Left lung (tissue), 10 donors: ENCODE data around the gene UNCX. TPM values are rescaled to one million over a fixed set of nuclear protein-coding genes. Genes with fewer than 3 reads are reported as not detected.
A peak's percentile ranks its signal among the peaks of the same experiment; 100 is the strongest.
"Not testable (repeated sequence)": the region's sequence is repeated elsewhere in the genome, so short reads cannot be mapped to it uniquely, and the experiment has no call there.

Source experiments
- ATAC-seq: fragments of 200-7000 bp; cut with Tn5 transposase; one replicate; pipeline ENCODE4 v1.9.1; 2020; ENCODE audit warnings: moderate library complexity
- DNase-seq, 4 donors: peaks; one replicate each; pipeline ENCODE4 v3.0.0-alpha.2; 2013 to 2020
- H3K27ac ChIP-seq, 2 donors: fragments of 200-600 bp; sonication (generic) in 1 of 2; one replicate each; pipeline versions ENCODE4 v1.5.0 to v1.8.0; 2020 to 2021
- H3K27me3 ChIP-seq, 2 donors: fragments of 200-600 bp; sonication (generic) in 1 of 2; one replicate each; pipeline versions ENCODE4 v1.5.0 to v1.8.0; 2020 to 2021
- H3K36me3 ChIP-seq, 2 donors: fragments of 200-600 bp; sonication (generic) in 1 of 2; one replicate each; pipeline versions ENCODE4 v1.5.0 to v1.8.0; 2020 to 2021
- H3K4me1 ChIP-seq, 2 donors: fragments of 200-600 bp; one replicate each; pipeline ENCODE4 v1.8.0; 2021
- H3K4me3 ChIP-seq, 2 donors: fragments of 200-600 bp; sonication (generic) in 1 of 2; one replicate each; pipeline versions ENCODE4 v1.5.0 to v1.8.0; 2020 to 2021; ENCODE audit warnings: mild to moderate bottlenecking in 1 of 2
- H3K9me3 ChIP-seq, 2 donors: fragments of 200-600 bp; sonication (generic) in 1 of 2; one replicate each; pipeline versions ENCODE4 v1.5.0 to v1.8.0; 2020 to 2021
- CTCF ChIP-seq, 2 donors: fragments of 200-600 bp; sonication (generic) in 1 of 2; IDR thresholded peaks; one replicate each; pipeline versions ENCODE4 v1.5.0 to v1.8.0; 2021; ENCODE audit warnings: antibody characterized with exemption in 2 of 2
- intact Hi-C, 2 donors: fragments of 100-400 bp; cut with DNase I; formaldehyde crosslinking; loops; one replicate each; pipeline versions ENCODE4 v1.11.2 to v1.14.2; 2022
- polyA plus RNA-seq, 6 donors: library from polyadenylated mRNA; unstranded; fragments of 120-200 nt; gene quantifications; one replicate each; pipeline ENCODE4 v1.2.1, GENCODE V29; 2013; ENCODE audit not compliant: insufficient read length in 6 of 6
- total RNA-seq, 2 donors: library from RNA; stranded (reverse); fragmentation: NEBNext Ultra II Directional; extraction: Animal tissue kit (Norgen Biotek cat#: 25700); gene quantifications; one replicate each; pipeline ENCODE4 v1.2.1, GENCODE V29; 2021
- donor health status: DM: no; HTN: yes; CAD: no.
- donor health status: DM: no; HTN: no; CAD: no.

The UNCX gene
- total and polyA plus RNA-seq, 8 donors: 0.10 TPM; not detected in 7

- Histone ChIP-seq H3K4me3 (no peak overlapping the region), H3K27me3 (peaks cover 11 to 57% of the 10 kb centered on the region in 2 donors)
Measured at GRCh38 chr7:1192171-1192676, 40.4 kb upstream of the UNCX start.

GRCh38 chr7:1193593-1194424, 38.9 kb upstream of the UNCX start:
- TF ChIP-seq CTCF (IDR thresholded peaks at IDR 0.05): peak in 1 of 2 donors; percentile 23
- ATAC-seq (peak; percentile 90), DNase-seq (no peak)
- no peaks in the 10 kb centered on the region for H3K36me3 ChIP-seq
- intact Hi-C loops: no loop called here
- no peaks in the 10 kb centered on the region for H3K9me3 ChIP-seq
- H3K4me1 ChIP-seq: no peaks in the 10 kb centered on the region
- H3K4me3 ChIP-seq: no peak overlapping the region
- no peak overlapping the region for H3K27ac ChIP-seq
- H3K27me3 ChIP-seq: peaks cover 11 to 61% of the 10 kb centered on the region in 2 donors

More at GRCh38 chr7:1192171-1192676, 40.4 kb upstream of the UNCX start:
- DNase-seq (peak in 2 of 4 donors; percentile 18 to 45), ATAC-seq (peak; percentile 25)
- H3K36me3 ChIP-seq: no peaks in the 10 kb centered on the region
- no peaks in the 10 kb centered on the region for H3K4me1 ChIP-seq
- intact Hi-C loops: no loop called here
- H3K9me3 ChIP-seq: no peaks in the 10 kb centered on the region
- H3K27ac ChIP-seq: no peak overlapping the region
- no peak for TF ChIP-seq CTCF (IDR thresholded peaks at IDR 0.05)

GRCh38 chr7:1196441-1196840, 36.2 kb upstream of the UNCX start:
- peaks cover 11 to 81% of the 10 kb centered on the region in 2 donors for H3K27me3 ChIP-seq
- DNase-seq, H3K9me3 ChIP-seq, H3K36me3 ChIP-seq, H3K4me1 ChIP-seq, ATAC-seq, H3K27ac ChIP-seq, intact Hi-C loops, H3K4me3 ChIP-seq: not testable (repeated sequence)

- Histone ChIP-seq H3K27ac (no peak overlapping the region), H3K4me3 (no peak overlapping the region), H3K9me3 (no peaks in the 10 kb centered on the region), H3K27me3 (peaks cover 11 to 85% of the 10 kb centered on the region in 2 donors), H3K4me1 (no peaks in the 10 kb centered on the region), H3K36me3 (no peaks in the 10 kb centered on the region)
- no peak for DNase-seq
- TF ChIP-seq CTCF (IDR thresholded peaks at IDR 0.05): no peak
- intact Hi-C loops: no loop called here
- ATAC-seq: no peak
Measured at GRCh38 chr7:1196950-1197349, 35.7 kb upstream of the UNCX start.

GRCh38 chr7:1197997-1198625, 34.6 kb upstream of the UNCX start:
- TF ChIP-seq CTCF (IDR thresholded peaks at IDR 0.05): no peak
- DNase-seq (no peak), ATAC-seq (no peak)
- peaks cover 11 to 85% of the 10 kb centered on the region in 2 donors for H3K27me3 ChIP-seq
- no peaks in the 10 kb centered on the region for H3K9me3 ChIP-seq
- no peak overlapping the region for H3K27ac ChIP-seq
- no peaks in the 10 kb centered on the region for H3K36me3 ChIP-seq
- intact Hi-C loops: no loop called here
- no peaks in the 10 kb centered on the region for H3K4me1 ChIP-seq
- H3K4me3 ChIP-seq: no peak overlapping the region
